GM18507 (cell line): Measurements from ENCODE around the gene OXER1.
A peak's percentile ranks its signal among the peaks of the same experiment; 100 is the strongest.

Source experiments
- DNase-seq: peaks from one replicate; pipeline ENCODE4 v3.0.0; 2011; ENCODE audit warnings: low read depth; ENCODE audit not compliant: insufficient read length; ENCODE audit errors: extremely low spot score
- FAIRE-seq: peaks from 2 replicates; lab custom pipeline; 2011; peaks lifted over from hg19 to GRCh38; lab: Jason Lieb, UNC

The OXER1 gene

GRCh38 chr2:42795275-42795674, 31.3 kb upstream of the OXER1 start:
- FAIRE-seq (peak; percentile 74), DNase-seq (no peak)

GRCh38 chr2:42794271-42795046, 30.5 kb upstream of the OXER1 start:
- DNase-seq (no peak), FAIRE-seq (peak; percentile 72)

GRCh38 chr2:42793334-42794270, 29.7 kb upstream of the OXER1 start:
- DNase-seq (no peak), FAIRE-seq (no peak)

GRCh38 chr2:42792583-42793333, 28.8 kb upstream of the OXER1 start, which contains the start of gene HAAO:
Gene HAAO (minus strand): TSS chr2:42792583. CDS start chr2:42792536, 47 bp downstream.
- DNase-seq (no peak), FAIRE-seq (no peak)

GRCh38 chr2:42792087-42792582, 28.2 kb upstream of the OXER1 start:
- DNase-seq (no peak), FAIRE-seq (peak; percentile 33)

GRCh38 chr2:42791606-42792005, 27.7 kb upstream of the OXER1 start:
- DNase-seq (no peak), FAIRE-seq (no peak)

GRCh38 chr2:42789751-42790150, 25.8 kb upstream of the OXER1 start:
- FAIRE-seq (no peak), DNase-seq (no peak)

GRCh38 chr2:42788882-42789281, 24.9 kb upstream of the OXER1 start:
- DNase-seq, result no peak
- no peak for FAIRE-seq

GRCh38 chr2:42788478-42788793, 24.5 kb upstream of the OXER1 start:
- no peak for DNase-seq
- FAIRE-seq, result no peak

GRCh38 chr2:42787788-42788477, 24.0 kb upstream of the OXER1 start:
- FAIRE-seq (peak; percentile 47), DNase-seq (no peak)

- FAIRE-seq, result no peak
Observed at GRCh38 chr2:42787424-42787787, 23.5 kb upstream of the OXER1 start.

GRCh38 chr2:42786561-42787345, 22.8 kb upstream of the OXER1 start:
- FAIRE-seq (no peak), DNase-seq (no peak)

More at GRCh38 chr2:42787424-42787787, 23.5 kb upstream of the OXER1 start:
- DNase-seq, result no peak

- FAIRE-seq (no peak), DNase-seq (no peak)
Observed at GRCh38 chr2:42784204-42784880, 20.4 kb upstream of the OXER1 start.

GRCh38 chr2:42783511-42783910, 19.6 kb upstream of the OXER1 start:
- no peak for FAIRE-seq
- no peak for DNase-seq

- DNase-seq, result no peak
- no peak for FAIRE-seq
Observed at GRCh38 chr2:42781181-42781580, 17.2 kb upstream of the OXER1 start.

- DNase-seq, result no peak
- FAIRE-seq, result no peak
Observed at GRCh38 chr2:42777883-42778805, 14.2 kb upstream of the OXER1 start.

GRCh38 chr2:42775810-42776209, 11.9 kb upstream of the OXER1 start:
- DNase-seq (no peak), FAIRE-seq (no peak)
